Spleen (tissue), 7 donors: ENCODE results near the gene CLK1.

Source experiments
- CTCF ChIP-seq, 11 experiments: fragments of 200-600 bp in 7 of 11; fragments of 450-650 bp in 4 of 11; sonication (generic) in 4 of 11; IDR thresholded peaks in 8 of 11; conservative IDR thresholded peaks in 3 of 11; 1 replicate in 7 of 11; 2 replicates in 4 of 11; pipeline versions ENCODE4 v1.4.0 to v1.8.0; 2016 to 2021; ENCODE audit warnings: antibody characterized with exemption in 11 of 11, inconsistent platforms in 4 of 11, mild to moderate bottlenecking in 1 of 11
- POLR2AphosphoS5 ChIP-seq, 3 donors: sonication (generic); formaldehyde crosslinking; IDR thresholded peaks; one replicate each; pipeline ENCODE4 v1.5.1; 2017; ENCODE audit warnings: antibody characterized with exemption in 3 of 3
- donor health status: DM: no; HTN: no; CAD: no; lungs with moderate emphysema.
- donor health status: DM: no; HTN: no; CAD: no.
- donor health status: DM: no; HTN: no; CAD: no.

GRCh38 chr2:200814276-200814815 lies 50.1 kb downstream of the CLK1 start:
- TF ChIP-seq POLR2AphosphoS5 (IDR thresholded peaks at IDR 0.05): no peak
- no peak for TF ChIP-seq CTCF (IDR thresholded peaks at IDR 0.05 in 8 of 11, conservative IDR thresholded peaks at IDR 0.05 in 3 of 11)
